SK-N-SH (cell line): ENCODE results near the gene IFITM1. TPM values are rescaled to one million over a fixed set of nuclear protein-coding genes. Genes with fewer than 3 reads are reported as not detected.
A peak's percentile ranks its signal among the peaks of the same experiment; 100 is the strongest.
"Not testable (repeated sequence)": the region's sequence is repeated elsewhere in the genome, so short reads cannot be mapped to it uniquely, and the experiment has no call there.

ENCODE experiments used
- CTCF ChIA-PET: fragments of 300-600, 350-600 bp; formaldehyde crosslinking; extraction: SDS; loops from one replicate; lab custom pipeline; 2021; lab: Yijun Ruan, JAX
- POLR2A ChIA-PET: fragments of 350-600 bp; sonication (Branson Sonifier 250); formaldehyde crosslinking; extraction: SDS; loops from one replicate; lab custom pipeline; 2020; ENCODE audit warnings: antibody characterized with exemption, inconsistent platforms; lab: Yijun Ruan, JAX
- DNase-seq: peaks from one replicate; pipeline ENCODE4 v3.0.0; 2012
- H2AFZ ChIP-seq: fragments of 200-600 bp; sonication (generic); 2 replicates; pipeline ENCODE4 v1.8.1; 2016; ENCODE audit warnings: antibody characterized with exemption, mild to moderate bottlenecking, low read depth
- H3F3A ChIP-seq: fragments of 200-600 bp; sonication (generic); replicated peaks from 2 replicates; pipeline ENCODE3; 2016; ENCODE audit warnings: antibody characterized with exemption, mild to moderate bottlenecking; ENCODE audit not compliant: insufficient read depth
- H3K27ac ChIP-seq, 2 experiments: fragments of 200-500 bp in 1 of 2; fragments of 200-600 bp in 1 of 2; sonication (Bioruptor generic) in 1 of 2; sonication (generic), shearing (Covaris generic) in 1 of 2; 2 replicates each; pipeline versions ENCODE4 v1.5.1 to v1.6.1; 2014 to 2016; ENCODE audit warnings: low read depth in 2 of 2, inconsistent platforms in 1 of 2, low read length in 1 of 2, mild to moderate bottlenecking in 1 of 2, mixed read lengths in 1 of 2
- H3K27me3 ChIP-seq: fragments of 200-600 bp; sonication (generic), shearing (Covaris generic); 2 replicates; pipeline ENCODE4 v1.6.1; 2016; ENCODE audit warnings: mixed run types; ENCODE audit not compliant: insufficient read depth
- H3K36me3 ChIP-seq, 2 experiments: fragments of 200-500 bp in 1 of 2; fragments of 200-600 bp in 1 of 2; sonication (Bioruptor generic) in 1 of 2; sonication (generic) in 1 of 2; replicated peaks in 1 of 2; 2 replicates each; pipeline versions ENCODE3 to v1.5.1; 2014 to 2016; ENCODE audit warnings: low read length in 1 of 2, mild to moderate bottlenecking in 1 of 2; ENCODE audit not compliant: insufficient read depth in 2 of 2, control insufficient read depth in 1 of 2
- H3K4me1 ChIP-seq, 2 experiments: fragments of 200-500 bp in 1 of 2; fragments of 200-600 bp in 1 of 2; sonication (Bioruptor generic) in 1 of 2; sonication (generic), shearing (Covaris generic) in 1 of 2; 2 replicates each; pipeline versions ENCODE4 v1.5.1 to v1.6.1; 2014 to 2016; ENCODE audit warnings: low read depth in 1 of 2, low read length in 1 of 2, mixed run types in 1 of 2; ENCODE audit not compliant: insufficient read depth in 2 of 2, control insufficient read depth in 1 of 2
- H3K4me2 ChIP-seq: fragments of 200-600 bp; sonication (generic), shearing (Covaris generic); 2 replicates; pipeline ENCODE4 v1.6.1; 2017; ENCODE audit warnings: mixed run types
- H3K4me3 ChIP-seq, 2 experiments: fragments of 200-500 bp in 1 of 2; fragments of 200-600 bp in 1 of 2; sonication (Bioruptor generic) in 1 of 2; sonication (generic), shearing (Covaris generic) in 1 of 2; 2 replicates each; pipeline versions ENCODE4 v1.5.1 to v1.8.1; 2014 to 2016; ENCODE audit warnings: low read depth in 2 of 2, inconsistent platforms in 1 of 2, low read length in 1 of 2, mild to moderate bottlenecking in 1 of 2, mixed read lengths in 1 of 2, moderate library complexity in 1 of 2
- H3K79me2 ChIP-seq: fragments of 200-600 bp; sonication (generic); 2 replicates; pipeline ENCODE4 v1.8.1; 2017; ENCODE audit warnings: mild to moderate bottlenecking; ENCODE audit not compliant: insufficient read depth
- H3K9ac ChIP-seq: fragments of 200-600 bp; sonication (generic); 2 replicates; pipeline ENCODE4 v1.6.1; 2017; ENCODE audit warnings: mixed run types
- H3K9me2 ChIP-seq: fragments of 200-600 bp; sonication (generic); 2 replicates; pipeline ENCODE4 v1.6.1; 2017; ENCODE audit warnings: mixed run types
- H3K9me3 ChIP-seq: fragments of 200-600 bp; sonication (generic); 2 replicates; pipeline ENCODE4 v1.6.1; 2017; ENCODE audit warnings: mixed run types, mild to moderate bottlenecking, moderate library complexity
- H4K20me1 ChIP-seq: fragments of 200-600 bp; sonication (generic); 2 replicates; pipeline ENCODE4 v1.6.1; 2017; ENCODE audit warnings: mild to moderate bottlenecking, mixed run types; ENCODE audit not compliant: insufficient read depth
- NFIC ChIP-seq: IDR thresholded peaks from 2 replicates; pipeline ENCODE4 v1.4.0; 2012; ENCODE audit warnings: borderline replicate concordance
- POLR2AphosphoS5 ChIP-seq: IDR thresholded peaks from 2 replicates; pipeline ENCODE4 v1.6.1; 2012; ENCODE audit warnings: low read depth, low read length
- RCOR1 ChIP-seq: fragments of 150-350 bp; IDR thresholded peaks from 2 replicates; pipeline ENCODE4 v1.6.1; 2017; ENCODE audit warnings: antibody characterized with exemption, low read length
- REST ChIP-seq: IDR thresholded peaks from 2 replicates; pipeline ENCODE4 v1.6.1; 2012; ENCODE audit warnings: mild to moderate bottlenecking, low read depth, low read length, moderate library complexity
- USF1 ChIP-seq: IDR thresholded peaks from 2 replicates; pipeline ENCODE4 v1.4.0; 2012; ENCODE audit warnings: low read depth, borderline replicate concordance
- WGBS: methylation state at CpG from one replicate; pipeline ENCODE4 v1.1.6; 2017; ENCODE audit warnings: low lambda C conversion rate; 5-methylcytosine and 5-hydroxymethylcytosine counted together
- polyA plus RNA-seq, 3 experiments: library from polyadenylated mRNA; depleted of rRNA; stranded (reverse); fragments of >200 nt; gene quantifications; 2 replicates each; pipeline ENCODE4 v1.2.3, GENCODE V29; 2012
- TF ChIP-seq, protein P1 (sequence below): IDR thresholded peaks from 2 replicates; pipeline ENCODE4; 2012

IFITM1 gene
- polyA plus RNA-seq, 1 of the 3 experiments (the other 2 are of a cell fraction) = 19.4 TPM

- H3F3A ChIP-seq, H3K27me3 ChIP-seq, H4K20me1 ChIP-seq, POLR2A ChIA-PET, H3K27ac ChIP-seq, H3K79me2 ChIP-seq, H3K9me3 ChIP-seq, H3K4me1 ChIP-seq, H2AFZ ChIP-seq, H3K36me3 ChIP-seq, H3K9me2 ChIP-seq, DNase-seq: not testable (repeated sequence)
- peak overlapping the region; percentile 46; the same call in 1 of the 2 replicates for H3K9ac ChIP-seq
- peak overlapping the region in 1 of 2 experiments; percentile 49; a peak in 2 of 4 replicates for H3K4me3 ChIP-seq
- CTCF ChIA-PET = interaction anchor here (1.4 to 1.9 kb wide), 3 partner anchors 13 to 28 kb away, joined by 3 to 20 read pairs (median 4); no protein-coding TSS in a partner anchor
- no CpG with 5 or more reads among the region's 79 CpGs for WGBS
- H3K4me2 ChIP-seq = peak overlapping the region; percentile 77
Measured at GRCh38 chr11:318405-319120, 4.7 kb downstream of the IFITM1 start.

DNA sequence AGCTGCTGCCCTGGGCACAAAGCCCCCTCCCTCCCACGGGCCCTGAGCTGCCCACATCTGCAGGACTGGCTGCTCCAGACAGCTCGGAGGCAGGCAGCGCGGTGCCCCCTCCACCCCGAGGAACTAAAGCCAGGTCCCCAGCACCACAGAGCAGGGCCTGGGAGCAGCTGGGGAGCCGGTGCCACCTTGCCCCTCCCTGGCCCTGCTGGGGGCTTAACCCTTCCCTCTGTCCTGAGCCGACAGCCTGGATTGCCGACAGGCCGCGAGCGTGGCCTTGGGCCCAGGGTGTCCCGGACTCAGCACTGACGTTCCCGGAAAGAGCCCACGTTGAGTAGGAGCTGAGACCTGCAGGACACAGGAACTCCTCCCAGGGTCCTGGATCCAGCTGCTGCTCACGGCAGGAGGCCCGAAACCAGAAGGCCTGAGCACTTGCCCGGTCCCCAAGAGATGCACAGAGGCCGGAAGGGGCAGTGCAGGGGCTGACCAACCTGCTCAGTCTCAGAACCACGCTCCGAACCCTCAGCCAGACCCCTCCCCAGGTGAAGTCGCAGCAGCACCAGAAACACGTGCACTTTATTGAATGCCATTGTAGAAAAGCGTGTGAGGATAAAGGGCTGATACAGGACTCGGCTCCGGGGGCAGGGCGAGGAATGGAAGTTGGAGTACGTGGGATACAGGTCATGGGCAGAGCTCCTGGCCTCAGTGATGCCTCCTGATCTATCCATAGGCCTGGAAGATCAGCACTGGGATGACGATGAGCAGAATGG is 5.5 kb downstream of the IFITM1 start:
- H3F3A ChIP-seq, DNase-seq, H3K27me3 ChIP-seq, H2AFZ ChIP-seq, H3K79me2 ChIP-seq, H3K4me1 ChIP-seq, H3K9me3 ChIP-seq, H3K36me3 ChIP-seq, H3K9me2 ChIP-seq, H4K20me1 ChIP-seq, CTCF ChIA-PET, POLR2A ChIA-PET: not testable (repeated sequence)
- 88% methylated on average over 13 of the region's 29 CpGs for WGBS
- peak overlapping the region; percentile 46; the same call in 1 of the 2 replicates for H3K9ac ChIP-seq
- H3K27ac ChIP-seq = peak overlapping the region in 1 of 2 experiments; percentile 22; a peak in 1 of 4 replicates
- H3K4me3 ChIP-seq = peak overlapping the region; percentile 41 to 49
- peak overlapping the region; percentile 77 for H3K4me2 ChIP-seq

- H3K4me2 ChIP-seq = peak overlapping the region; percentile 95
- DNase-seq, H3K9me2 ChIP-seq, H4K20me1 ChIP-seq, H3K9me3 ChIP-seq, H3F3A ChIP-seq, H3K27me3 ChIP-seq, H3K79me2 ChIP-seq, H3K36me3 ChIP-seq, H3K27ac ChIP-seq, H3K4me1 ChIP-seq, POLR2A ChIA-PET, H2AFZ ChIP-seq, CTCF ChIA-PET: not testable (repeated sequence)
- H3K9ac ChIP-seq = peak overlapping the region; percentile 59; the same call in 1 of the 2 replicates
- WGBS = no CpG with 5 or more reads among the region's 10 CpGs
- H3K4me3 ChIP-seq = peak overlapping the region; percentile 41 to 47; a peak in 2 of 4 replicates
Measured at GRCh38 chr11:319888-320273, 6.0 kb downstream of the IFITM1 start.

GRCh38 chr11:324156-324555 is 10.3 kb downstream of the IFITM1 start:
- ChIA-PET CTCF (interaction anchor here (1.6 kb wide), 2 partner anchors 12 to 73 kb away, joined by 3 to 4 read pairs; no protein-coding TSS in a partner anchor), POLR2A (no interaction called here)
- Histone ChIP-seq H3K79me2 (peaks cover 8% of the 10 kb centered on the region; the same call in 1 of the 2 replicates), H3F3A (no peaks in the 10 kb centered on the region), H3K27ac (no peak overlapping the region), H3K4me3 (no peak overlapping the region), H3K9me2 (no peaks in the 10 kb centered on the region), H3K9me3 (no peaks in the 10 kb centered on the region), H3K36me3 (no peaks in the 10 kb centered on the region), H3K4me2 (no peak overlapping the region), H3K4me1 (peaks cover 0 to 4% of the 10 kb centered on the region in 2 experiments; a peak in 1 of 4 replicates), H4K20me1 (no peaks in the 10 kb centered on the region), H3K9ac (no peak overlapping the region), H2AFZ (no peak overlapping the region), H3K27me3 (no peaks in the 10 kb centered on the region)
- peak; percentile 10 for DNase-seq
- 78% methylated on average over 11 of the region's 11 CpGs for WGBS
- TF ChIP-seq REST (no peak), POLR2AphosphoS5 (no peak), NFIC (no peak), USF1 (no peak), RCOR1 (no peak)
- TF ChIP-seq, protein P1, sequence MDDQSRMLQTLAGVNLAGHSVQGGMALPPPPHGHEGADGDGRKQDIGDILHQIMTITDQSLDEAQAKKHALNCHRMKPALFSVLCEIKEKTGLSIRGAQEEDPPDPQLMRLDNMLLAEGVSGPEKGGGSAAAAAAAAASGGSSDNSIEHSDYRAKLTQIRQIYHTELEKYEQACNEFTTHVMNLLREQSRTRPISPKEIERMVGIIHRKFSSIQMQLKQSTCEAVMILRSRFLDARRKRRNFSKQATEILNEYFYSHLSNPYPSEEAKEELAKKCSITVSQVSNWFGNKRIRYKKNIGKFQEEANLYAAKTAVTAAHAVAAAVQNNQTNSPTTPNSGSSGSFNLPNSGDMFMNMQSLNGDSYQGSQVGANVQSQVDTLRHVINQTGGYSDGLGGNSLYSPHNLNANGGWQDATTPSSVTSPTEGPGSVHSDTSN = no peak
